Uterus (tissue), 2 donors: ENCODE measurements around the gene S1PR1.

Source experiments
- POLR2A ChIP-seq, 2 donors: fragments of 450-650 bp; IDR thresholded peaks; one replicate each; pipeline ENCODE4 v1.6.1; 2016; ENCODE audit warnings: antibody characterized with exemption in 2 of 2, mild to moderate bottlenecking in 1 of 2, moderate library complexity in 1 of 2
- TF ChIP-seq, protein P1 (sequence below), 4 experiments: fragments of 200-600 bp in 2 of 4; fragments of 450-650 bp in 2 of 4; sonication (generic) in 2 of 4; IDR thresholded peaks; one replicate each; pipeline ENCODE4 v1.5.1; 2016 to 2019; ENCODE audit warnings: antibody characterized with exemption in 4 of 4, mild to moderate bottlenecking in 2 of 4, moderate library complexity in 1 of 4

DNA sequence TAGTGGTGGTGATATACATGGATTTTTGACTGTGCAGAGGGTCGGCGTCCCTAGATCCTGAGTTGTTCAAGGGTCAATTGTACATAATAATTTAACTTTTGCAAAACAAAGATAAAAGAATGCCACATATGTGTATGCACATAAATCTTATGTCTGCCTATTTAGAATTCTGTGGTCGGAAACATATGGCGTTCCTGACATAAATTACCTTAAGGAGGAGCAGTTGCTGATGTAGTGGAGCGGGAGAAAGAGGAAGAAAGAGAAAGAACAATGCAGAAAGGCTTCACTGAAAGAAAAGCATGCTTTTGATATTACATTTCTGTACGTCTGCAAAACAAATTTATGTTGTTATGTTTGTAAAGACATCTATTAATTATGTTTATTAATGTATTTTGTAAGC, 40.0 kb downstream of the S1PR1 start:
- TF ChIP-seq, protein P1, sequence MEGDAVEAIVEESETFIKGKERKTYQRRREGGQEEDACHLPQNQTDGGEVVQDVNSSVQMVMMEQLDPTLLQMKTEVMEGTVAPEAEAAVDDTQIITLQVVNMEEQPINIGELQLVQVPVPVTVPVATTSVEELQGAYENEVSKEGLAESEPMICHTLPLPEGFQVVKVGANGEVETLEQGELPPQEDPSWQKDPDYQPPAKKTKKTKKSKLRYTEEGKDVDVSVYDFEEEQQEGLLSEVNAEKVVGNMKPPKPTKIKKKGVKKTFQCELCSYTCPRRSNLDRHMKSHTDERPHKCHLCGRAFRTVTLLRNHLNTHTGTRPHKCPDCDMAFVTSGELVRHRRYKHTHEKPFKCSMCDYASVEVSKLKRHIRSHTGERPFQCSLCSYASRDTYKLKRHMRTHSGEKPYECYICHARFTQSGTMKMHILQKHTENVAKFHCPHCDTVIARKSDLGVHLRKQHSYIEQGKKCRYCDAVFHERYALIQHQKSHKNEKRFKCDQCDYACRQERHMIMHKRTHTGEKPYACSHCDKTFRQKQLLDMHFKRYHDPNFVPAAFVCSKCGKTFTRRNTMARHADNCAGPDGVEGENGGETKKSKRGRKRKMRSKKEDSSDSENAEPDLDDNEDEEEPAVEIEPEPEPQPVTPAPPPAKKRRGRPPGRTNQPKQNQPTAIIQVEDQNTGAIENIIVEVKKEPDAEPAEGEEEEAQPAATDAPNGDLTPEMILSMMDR (IDR thresholded peaks at IDR 0.05) = no peak
- no peak for TF ChIP-seq POLR2A (IDR thresholded peaks at IDR 0.05)
